GM12891 (cell line): ENCODE data around the gene SP100.
"Not testable (repeated sequence)": the region's sequence is repeated elsewhere in the genome, so short reads cannot be mapped to it uniquely, and the experiment has no call there.

Experiments used
- PAX5 ChIP-seq: IDR thresholded peaks from 2 replicates; pipeline ENCODE4 v1.6.1; 2011; ENCODE audit warnings: low read length, moderate library complexity, mild to moderate bottlenecking; ENCODE audit not compliant: insufficient read depth, severe bottlenecking
- POLR2A ChIP-seq: IDR thresholded peaks from 2 replicates; pipeline ENCODE4 v1.6.1; 2011; ENCODE audit warnings: low read depth, low read length, control low read depth
- POLR2AphosphoS5 ChIP-seq: IDR thresholded peaks from 2 replicates; pipeline ENCODE4 v1.6.1; 2011; ENCODE audit warnings: low read depth, low read length, control low read depth
- TAF1 ChIP-seq: IDR thresholded peaks from 2 replicates; pipeline ENCODE4 v1.6.1; 2011; ENCODE audit warnings: low read depth, low read length, control low read depth

DNA sequence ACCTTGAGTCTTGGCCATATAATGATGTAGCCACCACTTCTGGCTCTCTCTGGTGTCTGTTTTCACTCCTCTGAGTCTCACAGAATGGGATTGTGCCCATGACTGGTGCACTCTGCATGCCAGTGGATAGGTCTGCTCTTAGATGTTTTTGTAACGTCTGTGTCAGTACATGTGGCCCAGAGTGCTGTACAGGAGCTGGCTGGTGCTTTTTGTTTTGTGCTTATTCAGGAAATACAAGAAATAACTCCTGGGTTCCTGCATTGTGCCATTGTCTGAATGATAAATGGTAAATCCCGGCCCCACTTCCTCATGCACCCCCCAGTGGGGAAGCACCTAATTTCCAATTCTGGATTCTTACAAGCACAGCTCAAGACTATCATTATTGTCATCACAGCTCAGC lies 6.7 kb upstream of the SP100 start:
- TF ChIP-seq POLR2A, TAF1, PAX5, POLR2AphosphoS5: not testable (repeated sequence)
